Non-pigmented ciliary epithelial cell (primary cell): ENCODE data around the gene RPH3AL.
"Not testable (repeated sequence)": the region's sequence is repeated elsewhere in the genome, so short reads cannot be mapped to it uniquely, and the experiment has no call there.

ENCODE experiments used
- DNase-seq: peaks from one replicate; pipeline ENCODE4 v3.0.0-alpha.2; 2010; ENCODE audit warnings: low read depth

RPH3AL gene

DNA sequence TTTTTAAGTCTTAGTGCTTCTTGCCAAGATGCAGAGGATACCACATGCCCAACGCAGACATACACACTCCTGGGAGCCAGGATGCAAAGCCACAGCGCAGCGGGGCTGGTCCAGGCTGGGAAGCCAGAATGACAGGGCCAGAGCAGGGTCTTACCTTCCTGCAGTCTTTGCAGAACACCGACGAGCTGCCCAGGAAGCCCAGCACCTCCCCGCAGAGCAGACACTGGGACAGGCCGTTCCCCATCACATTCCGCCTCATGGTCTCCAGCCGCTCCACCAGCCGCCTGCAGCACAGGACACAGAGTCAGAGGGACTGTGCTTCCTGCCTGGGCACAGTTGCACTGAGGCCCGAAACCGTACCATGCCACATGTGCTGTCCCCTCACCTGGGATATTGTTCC, 33.3 kb downstream of the RPH3AL start:
- no peak for DNase-seq

DNA sequence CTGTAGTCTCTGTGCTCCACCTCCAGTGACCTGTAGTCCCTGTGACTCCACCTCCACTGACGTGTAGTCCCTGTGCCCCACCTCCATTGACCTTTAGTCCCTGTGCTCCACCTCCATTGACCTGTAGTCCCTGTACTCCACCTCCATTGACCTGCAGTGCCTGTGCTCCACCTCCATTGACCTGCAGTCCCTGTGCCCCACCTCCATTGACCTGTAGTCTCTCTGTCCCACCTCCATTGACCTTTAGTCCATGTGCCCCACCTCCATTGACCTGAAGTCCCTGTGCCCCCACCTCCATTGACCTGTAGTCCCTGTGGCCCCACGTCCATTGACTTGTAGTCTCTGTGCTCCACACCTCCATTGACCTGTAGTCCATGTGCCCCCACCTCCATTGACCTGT, 35.5 kb downstream of the RPH3AL start:
- not testable (repeated sequence) for DNase-seq

DNA sequence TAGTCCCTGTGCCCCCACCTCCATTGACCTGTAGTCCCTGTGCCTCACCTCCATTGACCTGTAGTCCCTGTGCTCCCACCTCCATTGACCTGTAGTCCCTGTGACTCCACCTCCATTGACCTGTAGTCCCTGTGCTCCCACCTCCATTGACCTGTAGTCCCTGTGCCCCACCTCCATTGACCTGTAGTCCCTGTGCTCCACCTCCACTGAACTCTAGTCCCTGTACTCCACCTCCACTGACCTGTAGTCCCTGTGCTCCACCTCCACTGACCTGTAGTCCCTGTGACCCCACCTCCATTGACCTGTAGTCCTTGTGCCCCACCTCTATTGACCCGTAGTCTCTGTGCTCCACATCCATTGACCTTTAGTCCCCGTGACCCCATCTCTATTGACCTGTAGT, 37.2 kb downstream of the RPH3AL start:
- DNase-seq: not testable (repeated sequence)

DNA sequence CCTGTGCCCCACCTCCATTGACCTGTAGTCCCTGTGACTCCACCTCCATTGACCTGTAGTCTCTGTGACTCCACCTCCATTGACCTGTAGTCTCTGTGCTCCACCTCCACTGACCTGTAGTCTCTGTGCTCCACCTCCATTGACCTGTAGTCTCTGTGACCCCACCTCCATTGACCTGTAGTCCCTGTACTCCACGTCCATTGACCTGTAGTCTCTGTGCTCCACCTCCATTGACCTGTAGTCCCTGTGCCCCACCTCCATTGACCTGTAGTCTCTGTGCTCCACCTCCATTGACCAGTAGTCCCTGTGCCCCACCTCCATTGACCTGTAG, 38.0 kb downstream of the RPH3AL start:
- not testable (repeated sequence) for DNase-seq

DNA sequence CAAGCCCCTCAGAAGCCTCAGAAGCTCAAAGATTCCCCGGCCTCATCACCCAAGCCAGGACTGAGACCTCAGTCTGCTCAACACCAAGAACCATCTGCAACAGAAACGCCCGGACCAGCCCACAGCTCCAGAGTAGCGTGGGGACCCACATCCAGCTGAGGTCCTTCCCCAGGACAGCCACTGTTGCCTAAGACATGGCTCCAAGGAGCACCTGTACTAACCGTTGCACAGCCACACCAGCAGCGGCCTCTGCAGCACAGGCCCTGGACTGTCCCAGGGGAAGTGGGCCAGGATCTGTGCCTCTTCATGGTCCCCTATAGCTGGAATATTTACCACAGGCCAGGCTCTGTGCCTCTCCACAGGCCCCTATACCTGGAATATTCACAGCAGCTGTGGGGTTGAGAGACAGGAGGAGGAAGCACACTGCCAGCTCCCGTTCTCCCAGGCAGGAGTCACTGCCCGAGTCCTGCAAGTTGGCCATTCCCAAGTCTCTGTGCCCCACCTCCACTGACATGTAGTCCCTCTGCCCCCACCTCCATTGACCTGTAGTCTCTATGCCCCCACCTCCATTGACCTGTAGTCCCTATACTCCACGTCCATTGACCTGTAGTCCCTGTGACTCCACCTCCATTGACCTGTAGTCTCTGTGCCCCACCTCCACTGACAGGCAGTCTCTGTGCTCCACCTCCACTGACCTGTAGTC, 38.5 kb downstream of the RPH3AL start:
- DNase-seq: no peak

DNA sequence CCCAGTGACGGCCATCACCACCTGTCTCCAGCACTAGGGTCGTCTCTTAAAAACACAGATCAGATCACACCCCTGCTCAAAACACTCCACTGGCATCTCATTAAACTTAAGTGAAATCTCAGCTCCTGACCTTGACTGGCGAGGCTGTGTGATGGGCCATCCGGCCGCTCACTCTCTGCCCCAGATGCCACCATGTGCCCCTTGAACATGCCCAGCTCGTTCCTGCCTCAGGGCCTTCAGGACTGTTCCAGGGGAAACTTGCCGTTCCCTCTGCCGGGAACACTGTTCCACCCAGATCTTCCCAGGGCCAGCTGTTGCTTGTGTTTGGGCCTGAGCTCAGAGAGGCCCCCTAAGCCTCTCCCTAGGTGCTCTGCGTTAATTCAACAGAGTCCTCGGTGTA, 39.4 kb downstream of the RPH3AL start:
- DNase-seq: no peak

DNA sequence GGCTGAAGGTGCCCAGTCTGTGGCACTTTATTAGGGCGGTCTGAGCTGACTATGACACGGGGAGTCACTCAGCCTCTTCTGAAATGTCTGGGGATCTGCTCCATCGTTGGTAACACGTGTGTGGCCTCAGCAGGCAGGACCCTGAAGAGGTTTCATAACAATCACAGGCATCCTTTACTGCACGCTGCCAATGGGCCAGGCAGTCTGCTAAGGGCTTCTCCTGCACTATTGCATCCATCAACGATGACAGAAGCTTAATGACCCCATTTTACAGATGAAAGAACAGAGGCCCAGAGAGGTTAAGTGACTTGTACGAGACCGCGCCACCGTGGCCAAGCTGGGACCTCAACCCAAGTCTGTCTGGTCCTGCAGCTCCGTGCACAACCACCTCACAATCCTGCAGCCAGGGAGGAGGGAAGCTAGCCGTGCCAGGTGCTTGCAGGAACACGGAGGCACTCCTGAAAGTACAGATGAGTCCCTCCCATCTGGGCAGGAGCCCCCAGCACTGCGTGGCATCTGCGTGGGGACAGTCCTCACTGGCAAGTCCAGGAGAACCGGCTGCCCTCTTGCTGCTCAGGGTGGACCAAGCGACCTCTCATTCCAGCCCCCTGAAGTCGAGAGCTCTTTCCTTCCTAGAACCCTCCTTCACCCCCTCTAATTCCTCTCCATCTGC, 40.0 kb downstream of the RPH3AL start:
- no peak for DNase-seq

DNA sequence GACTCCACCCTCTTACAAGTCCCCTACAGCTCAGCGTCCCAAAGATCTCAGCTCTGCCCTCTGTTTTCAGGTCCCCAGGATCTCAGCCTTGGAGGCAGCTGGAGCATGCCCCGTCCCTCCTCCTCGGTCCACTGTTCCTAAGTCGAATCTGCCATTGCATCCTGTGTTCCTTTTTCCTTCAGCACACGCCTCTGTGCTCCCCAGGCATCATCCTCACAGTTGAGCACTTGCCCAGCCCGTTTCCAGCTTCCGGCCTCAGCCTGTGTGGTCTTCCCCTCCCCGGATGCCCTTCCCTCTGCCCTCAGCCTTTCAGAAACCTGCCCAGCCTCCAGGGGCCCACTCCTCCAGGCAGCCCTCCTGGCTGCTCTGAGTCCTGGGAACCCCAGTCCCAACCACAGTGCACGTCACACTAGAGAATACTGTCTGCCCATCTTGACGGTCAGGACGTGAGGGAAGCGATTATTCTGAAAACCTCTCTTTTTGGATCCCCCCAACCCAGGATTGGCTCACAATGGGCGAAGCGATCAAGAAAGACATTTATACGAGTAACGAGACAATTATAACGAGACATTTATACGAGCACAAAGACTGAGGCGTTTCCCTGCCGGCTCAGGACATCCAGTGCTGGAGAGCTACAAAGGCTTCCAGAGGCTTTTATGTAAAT, 41.4 kb downstream of the RPH3AL start:
- DNase-seq: no peak

DNA sequence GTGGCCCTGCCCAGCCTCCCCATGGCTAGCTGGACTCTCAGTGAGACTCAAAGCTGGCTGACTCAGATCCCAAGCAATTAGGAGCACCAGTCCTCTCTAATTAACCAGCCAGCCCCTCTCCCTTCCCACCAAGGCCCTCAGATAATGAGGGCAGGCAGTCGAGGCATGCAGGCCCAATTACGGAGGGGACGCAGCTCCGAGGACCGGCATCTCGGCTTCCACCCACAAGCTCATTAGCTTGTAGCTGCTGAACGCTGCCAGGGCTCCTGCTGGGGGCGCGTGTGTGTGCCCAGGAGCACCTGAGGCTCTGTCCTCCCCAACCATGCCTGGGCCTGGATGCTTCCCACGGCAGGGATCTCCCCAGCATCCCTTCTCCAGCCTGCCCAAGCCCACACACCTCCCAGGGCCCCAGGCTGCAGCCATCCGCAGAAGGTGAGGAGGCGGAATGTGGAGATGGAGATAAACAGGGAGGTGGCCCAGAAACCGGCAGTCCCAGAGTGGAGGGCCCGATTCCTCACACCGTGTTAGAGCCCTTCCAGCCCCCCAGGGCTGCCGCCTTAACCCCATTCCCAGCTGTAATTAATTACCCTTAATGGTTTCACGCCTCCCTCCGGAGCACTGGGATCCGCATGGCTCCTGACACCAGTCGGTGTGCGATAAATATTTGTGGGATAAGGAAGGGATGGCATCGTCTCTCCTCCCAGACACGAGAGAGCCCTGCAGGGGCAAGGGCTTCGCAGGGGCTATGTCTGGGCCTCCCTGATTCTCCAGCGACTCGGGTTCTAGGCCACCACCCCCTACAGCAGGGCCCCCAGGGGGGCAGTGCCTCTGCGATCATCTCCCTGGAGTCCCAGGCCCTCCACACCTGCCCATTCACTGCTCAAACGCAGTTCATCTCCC, 42.2 kb downstream of the RPH3AL start:
- DNase-seq: no peak

DNA sequence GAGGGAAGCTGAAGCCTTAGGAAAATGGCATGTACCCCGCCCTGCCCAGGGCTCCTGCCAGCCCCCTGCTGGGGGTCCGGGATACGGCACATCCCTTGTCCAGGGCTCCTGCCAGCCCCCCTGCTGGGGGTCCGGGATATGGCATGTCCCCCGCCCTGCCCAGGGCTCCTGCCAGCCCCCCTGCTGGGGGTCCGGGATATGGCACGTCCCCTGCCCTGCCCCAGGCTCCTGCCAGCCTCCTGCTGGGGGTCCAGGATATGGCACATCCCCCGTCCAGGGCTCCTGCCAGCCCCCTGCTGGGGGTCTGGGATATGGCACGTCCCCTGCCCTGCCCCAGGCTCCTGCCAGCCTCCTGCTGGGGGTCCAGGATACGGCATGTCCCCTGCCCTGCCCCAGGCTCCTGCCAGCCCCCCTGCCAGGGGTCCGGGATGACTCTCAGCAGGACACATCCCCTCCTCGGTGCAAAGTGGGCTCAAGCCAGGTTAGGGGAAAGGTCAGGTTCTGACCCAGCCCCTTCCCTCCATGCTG, 43.2 kb downstream of the RPH3AL start:
- no peak for DNase-seq

DNA sequence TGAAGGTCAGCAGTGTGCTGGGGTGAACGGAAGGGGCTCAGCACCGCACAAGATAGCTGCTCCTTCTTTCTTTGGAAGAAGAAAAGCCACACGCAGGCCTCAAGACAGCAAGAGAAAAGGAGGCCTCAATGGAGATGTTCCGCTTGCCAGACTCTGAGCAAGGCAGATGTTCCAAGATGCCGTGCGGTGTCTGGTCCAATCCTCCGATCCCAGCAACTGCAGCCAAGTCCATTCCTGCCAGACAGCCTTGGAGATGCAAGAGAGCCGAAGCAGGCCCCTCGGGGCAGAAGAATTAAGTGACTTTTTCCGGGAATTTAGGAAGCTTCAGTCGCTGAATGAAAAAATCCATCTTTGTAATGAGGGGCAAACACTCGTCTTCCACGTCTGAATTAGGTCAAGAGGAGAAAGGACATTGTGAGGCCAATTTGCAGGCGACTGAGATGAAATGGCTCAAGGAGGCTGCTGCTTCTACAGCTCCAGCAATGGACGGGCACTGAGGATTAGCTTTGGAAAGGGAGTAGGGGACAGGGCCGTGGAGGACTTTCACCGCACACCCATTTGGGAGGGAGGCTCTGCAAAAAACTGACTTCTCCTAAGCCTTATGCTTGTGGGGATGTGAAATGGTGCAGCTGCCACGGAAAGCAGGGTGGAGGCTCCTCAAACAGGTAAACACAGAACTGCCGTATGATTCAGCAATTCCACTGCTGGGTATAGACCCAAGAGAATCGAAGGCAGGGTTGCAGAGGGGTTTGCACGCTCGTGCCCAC, 44.7 kb downstream of the RPH3AL start:
- DNase-seq: no peak

DNA sequence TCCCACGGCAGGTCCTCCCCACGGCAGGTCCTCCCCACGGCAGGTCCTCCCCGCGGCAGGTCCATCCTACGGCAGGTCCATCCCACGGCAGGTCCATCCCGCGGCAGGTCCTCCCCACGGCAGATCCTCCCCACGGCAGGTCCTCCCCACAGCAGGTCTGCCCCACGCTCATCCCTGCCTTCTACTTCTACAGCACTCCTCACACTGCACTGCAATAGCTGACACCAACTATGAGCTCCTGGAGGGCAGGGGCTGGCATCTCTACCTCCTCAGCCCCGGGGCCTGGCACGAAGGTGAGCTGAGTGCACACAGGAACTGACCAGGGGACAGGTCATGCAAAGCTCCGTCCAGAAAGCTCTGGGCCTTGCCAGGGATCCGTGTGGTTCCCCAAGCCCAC, 45.3 kb downstream of the RPH3AL start:
- no peak for DNase-seq

DNA sequence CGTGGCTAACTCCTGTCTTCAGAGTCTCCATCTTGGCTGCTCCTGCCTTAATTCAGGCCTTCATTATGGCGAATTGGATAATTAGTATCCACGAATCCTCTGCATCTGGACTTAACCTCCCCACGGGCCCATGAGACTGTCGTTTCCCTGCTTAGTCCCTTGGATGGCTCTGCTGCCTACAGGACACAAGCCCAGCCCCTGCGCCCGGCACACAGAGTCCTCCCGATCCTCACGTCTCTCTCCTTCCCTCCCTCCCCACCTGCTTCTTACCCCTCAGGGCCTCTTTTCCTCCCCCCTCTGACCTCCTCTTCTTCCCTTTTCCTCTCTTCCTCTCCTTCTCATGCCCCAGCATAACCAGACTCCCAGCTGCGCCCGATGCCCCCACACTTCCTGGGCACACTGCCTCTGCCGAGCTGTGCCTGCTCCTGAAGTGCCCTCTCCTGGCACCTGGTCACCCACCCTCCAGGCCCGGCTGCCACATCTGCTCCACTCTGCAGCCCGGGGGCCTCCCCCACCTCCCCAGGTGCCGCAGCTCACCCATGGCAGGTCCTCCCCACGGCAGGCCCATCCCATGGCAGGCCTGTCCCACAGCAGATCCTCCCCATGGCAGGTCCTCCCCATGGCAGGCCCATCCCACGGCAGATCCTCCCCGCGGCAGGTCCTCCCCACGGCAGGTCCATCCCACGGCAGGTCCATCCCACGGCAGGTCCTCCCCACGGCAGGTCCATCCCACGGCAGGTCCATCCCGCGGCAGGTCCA, 45.9 kb downstream of the RPH3AL start:
- DNase-seq: no peak

DNA sequence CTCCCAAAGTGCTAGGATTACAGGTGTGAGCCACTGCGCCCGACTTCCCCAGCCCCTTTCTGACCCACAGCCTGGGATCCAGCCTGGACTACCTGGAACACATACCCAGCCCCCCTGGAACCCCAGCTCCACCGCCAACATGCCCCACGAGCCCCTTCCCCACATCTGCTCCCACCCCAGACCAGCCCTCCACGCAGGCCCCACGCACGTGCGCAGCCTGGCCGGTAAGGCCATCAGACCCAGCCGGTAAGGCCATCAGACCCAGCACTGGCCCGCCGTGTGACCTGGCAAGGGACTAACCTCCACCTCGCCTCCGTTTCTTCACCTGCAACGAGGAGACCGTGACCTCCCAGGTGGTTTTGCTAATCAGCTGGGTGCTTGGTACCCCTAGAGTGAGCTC, 46.5 kb downstream of the RPH3AL start:
- DNase-seq: no peak

DNA sequence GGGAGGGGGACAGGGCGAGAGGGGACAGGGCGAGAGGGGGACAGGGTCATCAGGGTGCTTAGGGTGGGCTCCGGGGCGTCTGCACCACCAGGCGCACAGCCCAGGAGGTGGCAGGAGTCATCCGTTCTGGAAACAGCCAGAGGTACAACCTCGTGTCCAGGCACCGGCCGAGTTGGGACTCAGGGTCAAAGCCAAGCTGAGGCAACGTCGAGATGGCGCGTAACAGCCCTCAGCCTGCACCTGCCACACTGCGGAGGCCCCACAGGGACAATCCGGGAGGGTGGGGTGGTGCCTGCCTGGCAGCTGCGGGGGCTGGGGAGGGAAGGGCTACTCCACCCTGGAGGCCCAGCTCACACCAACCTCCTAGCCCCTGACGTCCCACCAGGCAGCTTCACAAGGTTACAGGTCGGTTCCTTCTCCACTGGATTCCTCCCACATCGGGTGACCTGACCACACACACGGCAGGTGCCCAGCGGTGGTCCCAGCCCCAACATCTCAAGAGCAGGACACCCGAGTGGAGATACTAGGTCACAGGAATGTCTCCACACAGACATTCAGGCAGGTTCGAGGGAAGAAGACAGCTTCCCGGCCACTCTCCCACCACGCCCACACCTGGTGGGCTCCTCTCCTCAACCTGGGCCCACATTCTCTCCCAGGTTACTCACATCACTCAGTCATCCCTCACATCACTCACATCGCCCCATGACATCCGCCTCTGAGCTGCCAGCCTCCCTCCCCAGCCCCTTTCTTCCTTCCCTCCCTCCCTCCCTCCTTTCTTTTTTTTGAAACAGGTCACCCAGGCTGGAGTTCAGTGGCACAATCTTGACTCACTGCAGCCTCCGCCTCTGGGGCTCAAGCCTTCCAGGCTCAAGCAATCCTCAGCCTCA, 47.3 kb downstream of the RPH3AL start:
- DNase-seq: no peak

DNA sequence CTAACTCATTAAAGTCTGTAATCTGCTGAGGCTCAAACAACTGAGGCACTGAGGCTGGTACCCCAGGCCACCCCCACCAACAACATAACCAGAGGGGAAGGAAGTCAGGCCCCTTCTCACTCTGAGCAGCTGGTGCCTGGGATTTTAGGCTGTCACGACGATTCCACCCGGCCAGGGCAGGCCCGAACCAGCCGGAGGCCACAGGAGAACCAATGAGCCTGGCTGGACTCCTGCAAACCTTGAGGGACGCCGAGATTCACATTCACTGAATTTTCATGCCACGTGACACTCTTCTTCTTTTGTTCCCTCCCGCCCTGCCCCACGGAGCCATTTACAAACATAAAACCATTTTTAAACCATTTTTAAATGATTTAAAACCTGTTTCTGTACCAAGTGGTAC, 48.1 kb downstream of the RPH3AL start:
- DNase-seq: no peak

DNA sequence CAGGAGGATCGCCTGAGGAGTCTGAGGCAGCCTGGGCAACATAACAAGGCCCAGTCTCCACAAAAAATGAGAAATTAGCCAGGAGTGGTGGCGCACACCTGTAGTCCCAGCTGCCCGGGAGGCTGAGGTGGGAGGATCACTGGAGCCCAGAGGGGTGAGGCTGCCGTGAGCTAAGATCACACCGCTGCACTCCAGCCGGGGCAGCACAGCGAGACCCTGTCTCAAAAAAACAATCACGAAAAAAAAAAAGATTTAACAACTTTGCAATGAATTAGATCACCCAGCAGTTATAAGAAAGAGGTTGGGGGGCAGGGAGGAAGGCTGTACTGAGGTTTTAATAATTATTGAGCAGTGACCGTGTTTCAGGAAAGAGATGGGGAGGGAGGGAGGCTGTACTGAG, 49.4 kb downstream of the RPH3AL start:
- no peak for DNase-seq

DNA sequence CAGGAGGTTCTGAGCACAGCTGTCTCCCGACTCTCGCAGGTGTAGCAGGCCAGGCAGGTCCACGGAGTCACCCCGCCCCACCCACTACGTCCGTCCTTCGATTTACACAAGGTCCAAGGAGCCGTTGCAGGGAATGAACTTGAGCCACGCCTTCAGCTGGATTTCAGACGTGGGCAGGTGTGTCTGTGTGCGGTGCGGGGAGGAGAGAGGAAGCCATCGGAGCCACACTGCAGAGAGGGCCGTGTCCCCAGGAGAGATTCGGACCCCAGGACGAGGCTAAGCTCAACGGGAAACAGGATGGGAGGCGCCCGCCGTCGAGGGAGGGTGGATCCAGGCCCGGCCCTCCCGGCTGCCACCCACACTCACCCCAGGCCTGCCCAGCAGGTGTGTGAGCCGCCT, 50.3 kb downstream of the RPH3AL start:
- DNase-seq: no peak

DNA sequence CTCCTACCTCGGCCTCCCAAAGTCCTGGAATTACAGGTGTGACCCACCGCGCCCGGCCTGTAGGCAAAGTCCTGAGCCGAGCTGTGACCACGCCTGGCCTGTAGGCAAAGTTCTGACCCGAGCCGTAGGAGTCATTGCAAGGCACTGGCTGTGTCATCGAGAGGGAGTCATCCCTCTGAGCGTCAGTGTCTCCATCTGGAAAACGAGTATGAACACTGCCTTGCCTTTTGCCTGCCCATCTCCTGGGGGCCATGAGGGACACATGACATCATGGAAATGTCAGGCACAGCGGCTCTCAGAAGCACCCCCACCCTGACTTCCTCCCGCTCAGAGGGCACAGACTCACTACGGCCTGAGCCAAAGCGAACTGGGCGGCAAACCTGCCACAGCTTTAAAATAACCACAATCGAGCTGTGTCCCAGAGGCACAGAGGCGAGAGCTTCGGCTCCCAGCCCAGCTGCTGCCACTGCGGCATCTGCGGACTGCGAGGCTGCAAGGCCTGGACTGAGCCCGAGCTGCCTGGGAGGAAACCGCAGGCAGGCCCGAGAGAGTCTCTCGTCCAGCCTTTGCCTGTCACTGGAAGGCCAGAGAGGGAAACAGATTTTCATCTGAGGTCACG, 50.8 kb downstream of the RPH3AL start:
- DNase-seq: no peak
